Measurements from ENCODE around the gene MAGIX. TPM values are rescaled to one million over a fixed set of nuclear protein-coding genes. Genes with fewer than 3 reads are reported as not detected.

The MAGIX gene
- total and polyA plus RNA-seq, 2 of the 4 experiments (the other 2 are of a cell fraction) = 0.72 to 1.1 TPM

GRCh38 chrX:49210406-49210805, 47.8 kb downstream of the MAGIX start:
- no peak overlapping the region for H3K9ac ChIP-seq (ENCODE audit: low read depth, low read length)
- H2BK120ac ChIP-seq (ENCODE audit: low read depth, low read length) = no peak overlapping the region
- no peak overlapping the region for H3K4me3 ChIP-seq (ENCODE audit: insufficient read depth, low read depth, low read length)
- no peaks in the 10 kb centered on the region for H4K20me1 ChIP-seq (ENCODE audit: insufficient read depth, low read length)
- peaks cover 4% of the 10 kb centered on the region for H3K9me3 ChIP-seq (ENCODE audit: control insufficient read depth, insufficient read depth, low read length)
- no peak overlapping the region for H2AFZ ChIP-seq (replicated peaks; ENCODE audit: low read length, poor library complexity)
- no peak overlapping the region for H3K23ac ChIP-seq (ENCODE audit: low read depth, low read length)
- DNase-seq (no peak), ATAC-seq (ENCODE audit: low read depth) (no peak)
- no peaks in the 10 kb centered on the region for H3K9me1 ChIP-seq (ENCODE audit: insufficient read depth, low read length)
- H4K8ac ChIP-seq (ENCODE audit: low read depth in 2 of 2, low read length in 2 of 2) = no peak overlapping the region
- no peak overlapping the region for H4K5ac ChIP-seq (ENCODE audit: low read depth, low read length)
- no peak overlapping the region for H2BK5ac ChIP-seq (ENCODE audit: low read depth, low read length, poor library complexity, severe bottlenecking)
- H3K56ac ChIP-seq (ENCODE audit: extremely low read depth, insufficient read depth, low read length) = no peak overlapping the region
- H3K27me3 ChIP-seq (ENCODE audit: control insufficient read depth, insufficient read depth, low read length) = peaks cover 4% of the 10 kb centered on the region
- ChIA-PET POLR2A (ENCODE audit: unreplicated experiment) (no interaction called here), CTCF (no interaction called here)
- no TSS peak for BruUV-seq (replicated peaks)
- no CpG with 5 or more reads among the region's 8 CpGs for WGBS, 2 experiments (ENCODE audit: extremely low coverage in 2 of 2, insufficient read length in 1 of 2)
- dilution Hi-C loops (cut with HindIII; ENCODE audit: low sequenced_read_pairs, unreplicated experiment) (no loop called here), in situ Hi-C loops (cut with MboI; ENCODE audit: low sequenced_read_pairs) (no loop called here), intact Hi-C loops (cut with micrococcal nuclease) (no loop called here)
- no peak overlapping the region for H2AK5ac ChIP-seq (ENCODE audit: low read depth, low read length)
- no peak overlapping the region for H2AK9ac ChIP-seq (replicated peaks; ENCODE audit: low read depth, low read length, poor library complexity)
- no peak overlapping the region for H4K91ac ChIP-seq (ENCODE audit: insufficient read depth, low read depth, low read length)
- no peak overlapping the region for H3K18ac ChIP-seq (ENCODE audit: low read depth, low read length)
- no peak overlapping the region for H3K27ac ChIP-seq (ENCODE audit: insufficient read depth, low read length)
- no peaks in the 10 kb centered on the region for H3K79me1 ChIP-seq (ENCODE audit: low read depth in 1 of 2, low read length in 2 of 2)
- H3K4me1 ChIP-seq (ENCODE audit: control insufficient read depth, insufficient read depth, low read length) = no peaks in the 10 kb centered on the region
- H3K4ac ChIP-seq (ENCODE audit: low read depth, low read length) = no peak overlapping the region
- H2BK20ac ChIP-seq (ENCODE audit: low read depth, low read length) = no peak overlapping the region
- H3K14ac ChIP-seq (replicated peaks; ENCODE audit: low read depth, low read length) = no peak overlapping the region
- no peak for TF ChIP-seq BHLHE40 (IDR thresholded peaks at IDR 0.05; ENCODE audit: low read depth, low read length)
- TF ChIP-seq CHD1 (IDR thresholded peaks at IDR 0.05; ENCODE audit: low read depth, low read length) = no peak
- no peak for TF ChIP-seq USF2 (IDR thresholded peaks at IDR 0.05; ENCODE audit: low read depth, low read length)
- no peaks in the 10 kb centered on the region for H3K36me3 ChIP-seq (ENCODE audit: control insufficient read depth, insufficient read depth, low read length)
- no peak overlapping the region for H2BK15ac ChIP-seq (ENCODE audit: low read depth, low read length)
- H3K4me2 ChIP-seq (ENCODE audit: low read depth, low read length) = no peak overlapping the region
